ENCODE data around the gene COL8A1. TPM values are rescaled to one million over a fixed set of nuclear protein-coding genes. Genes with fewer than 3 reads are reported as not detected.
A peak's percentile ranks its signal among the peaks of the same experiment; 100 is the strongest.

The COL8A1 gene
- total and polyA plus RNA-seq, 9 of the 15 experiments (the other 6 are each of a cell fraction or from before 2014, with no cell fraction given), result 0.07 TPM; not detected in 8

DNA sequence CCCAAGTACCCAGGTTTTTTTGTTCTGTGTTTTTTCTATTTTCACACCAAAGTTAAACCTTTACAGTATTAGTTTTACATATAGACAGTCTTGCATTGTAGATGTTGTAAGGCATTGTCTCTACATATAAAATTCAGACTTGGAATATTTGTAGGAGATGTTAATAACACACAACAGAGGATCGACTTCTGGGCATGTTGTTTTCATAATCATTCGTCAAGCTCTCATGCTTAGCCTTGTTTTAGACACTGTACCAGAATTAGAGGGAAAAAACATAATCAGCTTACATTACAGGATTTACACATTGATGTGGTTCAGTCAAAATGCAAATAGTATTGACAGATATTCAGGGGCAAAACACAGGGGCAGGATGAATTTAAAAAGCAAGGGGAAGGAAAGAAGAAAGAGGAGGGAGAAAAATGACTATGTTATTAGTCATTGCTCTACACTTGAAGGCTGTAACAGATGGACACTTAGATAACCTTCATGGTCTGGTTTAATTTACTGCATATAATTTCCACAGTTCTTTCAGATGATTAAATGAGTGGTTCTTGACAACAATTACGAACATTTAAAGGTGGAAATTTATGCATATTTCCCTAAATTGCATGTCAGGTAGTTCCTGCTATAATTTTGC, 186.7 kb downstream of the COL8A1 start (continued):
- no peak for TF ChIP-seq KDM4B (IDR thresholded peaks at IDR 0.05; ENCODE audit: borderline replicate concordance in 2 of 2, low read depth in 1 of 2)
- TF ChIP-seq BRD4 (IDR thresholded peaks at IDR 0.05), result no peak
- TF ChIP-seq, protein P1, sequence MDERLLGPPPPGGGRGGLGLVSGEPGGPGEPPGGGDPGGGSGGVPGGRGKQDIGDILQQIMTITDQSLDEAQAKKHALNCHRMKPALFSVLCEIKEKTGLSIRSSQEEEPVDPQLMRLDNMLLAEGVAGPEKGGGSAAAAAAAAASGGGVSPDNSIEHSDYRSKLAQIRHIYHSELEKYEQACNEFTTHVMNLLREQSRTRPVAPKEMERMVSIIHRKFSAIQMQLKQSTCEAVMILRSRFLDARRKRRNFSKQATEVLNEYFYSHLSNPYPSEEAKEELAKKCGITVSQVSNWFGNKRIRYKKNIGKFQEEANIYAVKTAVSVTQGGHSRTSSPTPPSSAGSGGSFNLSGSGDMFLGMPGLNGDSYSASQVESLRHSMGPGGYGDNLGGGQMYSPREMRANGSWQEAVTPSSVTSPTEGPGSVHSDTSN (CRISPR knock-in tag; IDR thresholded peaks at IDR 0.05; ENCODE audit: low read depth), result no peak
- TF ChIP-seq, protein P1 (tag; conservative IDR thresholded peaks at IDR 0.05; ENCODE audit: low read depth), result peak; percentile 82
- TF ChIP-seq RNF2 (IDR thresholded peaks at IDR 0.05), result no peak
- TF ChIP-seq ZNF507 (tag; conservative IDR thresholded peaks at IDR 0.05), result no peak
- TF ChIP-seq, protein P2, sequence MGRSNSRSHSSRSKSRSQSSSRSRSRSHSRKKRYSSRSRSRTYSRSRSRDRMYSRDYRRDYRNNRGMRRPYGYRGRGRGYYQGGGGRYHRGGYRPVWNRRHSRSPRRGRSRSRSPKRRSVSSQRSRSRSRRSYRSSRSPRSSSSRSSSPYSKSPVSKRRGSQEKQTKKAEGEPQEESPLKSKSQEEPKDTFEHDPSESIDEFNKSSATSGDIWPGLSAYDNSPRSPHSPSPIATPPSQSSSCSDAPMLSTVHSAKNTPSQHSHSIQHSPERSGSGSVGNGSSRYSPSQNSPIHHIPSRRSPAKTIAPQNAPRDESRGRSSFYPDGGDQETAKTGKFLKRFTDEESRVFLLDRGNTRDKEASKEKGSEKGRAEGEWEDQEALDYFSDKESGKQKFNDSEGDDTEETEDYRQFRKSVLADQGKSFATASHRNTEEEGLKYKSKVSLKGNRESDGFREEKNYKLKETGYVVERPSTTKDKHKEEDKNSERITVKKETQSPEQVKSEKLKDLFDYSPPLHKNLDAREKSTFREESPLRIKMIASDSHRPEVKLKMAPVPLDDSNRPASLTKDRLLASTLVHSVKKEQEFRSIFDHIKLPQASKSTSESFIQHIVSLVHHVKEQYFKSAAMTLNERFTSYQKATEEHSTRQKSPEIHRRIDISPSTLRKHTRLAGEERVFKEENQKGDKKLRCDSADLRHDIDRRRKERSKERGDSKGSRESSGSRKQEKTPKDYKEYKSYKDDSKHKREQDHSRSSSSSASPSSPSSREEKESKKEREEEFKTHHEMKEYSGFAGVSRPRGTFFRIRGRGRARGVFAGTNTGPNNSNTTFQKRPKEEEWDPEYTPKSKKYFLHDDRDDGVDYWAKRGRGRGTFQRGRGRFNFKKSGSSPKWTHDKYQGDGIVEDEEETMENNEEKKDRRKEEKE (IDR thresholded peaks at IDR 0.05; ENCODE audit: borderline replicate concordance in 1 of 2, control insufficient read depth in 1 of 2, low read depth in 2 of 2, low read length in 1 of 2), result no peak
- no peak for TF ChIP-seq ZFP36 (IDR thresholded peaks at IDR 0.05; ENCODE audit: low read depth, low read length, partially characterized antibody)
- TF ChIP-seq, protein P3, sequence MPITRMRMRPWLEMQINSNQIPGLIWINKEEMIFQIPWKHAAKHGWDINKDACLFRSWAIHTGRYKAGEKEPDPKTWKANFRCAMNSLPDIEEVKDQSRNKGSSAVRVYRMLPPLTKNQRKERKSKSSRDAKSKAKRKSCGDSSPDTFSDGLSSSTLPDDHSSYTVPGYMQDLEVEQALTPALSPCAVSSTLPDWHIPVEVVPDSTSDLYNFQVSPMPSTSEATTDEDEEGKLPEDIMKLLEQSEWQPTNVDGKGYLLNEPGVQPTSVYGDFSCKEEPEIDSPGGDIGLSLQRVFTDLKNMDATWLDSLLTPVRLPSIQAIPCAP (CRISPR knock-in tag; IDR thresholded peaks at IDR 0.05; ENCODE audit: borderline replicate concordance), result no peak
- TF ChIP-seq, protein P4, sequence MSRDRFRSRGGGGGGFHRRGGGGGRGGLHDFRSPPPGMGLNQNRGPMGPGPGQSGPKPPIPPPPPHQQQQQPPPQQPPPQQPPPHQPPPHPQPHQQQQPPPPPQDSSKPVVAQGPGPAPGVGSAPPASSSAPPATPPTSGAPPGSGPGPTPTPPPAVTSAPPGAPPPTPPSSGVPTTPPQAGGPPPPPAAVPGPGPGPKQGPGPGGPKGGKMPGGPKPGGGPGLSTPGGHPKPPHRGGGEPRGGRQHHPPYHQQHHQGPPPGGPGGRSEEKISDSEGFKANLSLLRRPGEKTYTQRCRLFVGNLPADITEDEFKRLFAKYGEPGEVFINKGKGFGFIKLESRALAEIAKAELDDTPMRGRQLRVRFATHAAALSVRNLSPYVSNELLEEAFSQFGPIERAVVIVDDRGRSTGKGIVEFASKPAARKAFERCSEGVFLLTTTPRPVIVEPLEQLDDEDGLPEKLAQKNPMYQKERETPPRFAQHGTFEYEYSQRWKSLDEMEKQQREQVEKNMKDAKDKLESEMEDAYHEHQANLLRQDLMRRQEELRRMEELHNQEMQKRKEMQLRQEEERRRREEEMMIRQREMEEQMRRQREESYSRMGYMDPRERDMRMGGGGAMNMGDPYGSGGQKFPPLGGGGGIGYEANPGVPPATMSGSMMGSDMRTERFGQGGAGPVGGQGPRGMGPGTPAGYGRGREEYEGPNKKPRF (IDR thresholded peaks at IDR 0.05; ENCODE audit: low read depth, low read length), result no peak
- no peak for TF ChIP-seq ZNF586 (CRISPR knock-in tag; conservative IDR thresholded peaks at IDR 0.05)
- TF ChIP-seq FOXM1 (IDR thresholded peaks at IDR 0.05; ENCODE audit: low read depth), result no peak; the same call in 1 of the 2 replicates
- no peak for TF ChIP-seq FOXM1 (CRISPR knock-in tag; IDR thresholded peaks at IDR 0.05; ENCODE audit: low read depth)
- TF ChIP-seq ZNF175 (CRISPR knock-in tag; IDR thresholded peaks at IDR 0.05; ENCODE audit: low read depth), result no peak
- TF ChIP-seq JUN (IDR thresholded peaks at IDR 0.05; ENCODE audit: borderline replicate concordance, low read depth, low read length), result peak; percentile 83
- TF ChIP-seq JUN (CRISPR knock-in tag; IDR thresholded peaks at IDR 0.05; ENCODE audit: borderline replicate concordance), result no peak
- TF ChIP-seq CAMTA2 (CRISPR knock-in tag; conservative IDR thresholded peaks at IDR 0.05), result no peak
- no peak for TF ChIP-seq ZNF224 (CRISPR knock-in tag; IDR thresholded peaks at IDR 0.05)
- TF ChIP-seq SUPT5H (IDR thresholded peaks at IDR 0.05), result no peak
- no peak for TF ChIP-seq MED1 (CRISPR knock-in tag; IDR thresholded peaks at IDR 0.05; ENCODE audit: borderline replicate concordance)
